GM12891 (cell line): ENCODE results near the gene CXCR5.

Experiments used
- DNase-seq: peaks from one replicate; pipeline ENCODE4 v3.0.0; 2011; ENCODE audit warnings: low spot score; ENCODE audit not compliant: insufficient read length
- FAIRE-seq: peaks from 2 replicates; lab custom pipeline; 2011; peaks lifted over from hg19 to GRCh38; lab: Jason Lieb, UNC
- PAX5 ChIP-seq: IDR thresholded peaks from 2 replicates; pipeline ENCODE4 v1.6.1; 2011; ENCODE audit warnings: low read length, moderate library complexity, mild to moderate bottlenecking; ENCODE audit not compliant: insufficient read depth, severe bottlenecking
- POLR2A ChIP-seq: IDR thresholded peaks from 2 replicates; pipeline ENCODE4 v1.6.1; 2011; ENCODE audit warnings: low read depth, low read length, control low read depth
- POLR2AphosphoS5 ChIP-seq: IDR thresholded peaks from 2 replicates; pipeline ENCODE4 v1.6.1; 2011; ENCODE audit warnings: low read depth, low read length, control low read depth
- POU2F2 ChIP-seq: IDR thresholded peaks from 2 replicates; pipeline ENCODE4 v1.6.1; 2011; ENCODE audit warnings: low read depth, mild to moderate bottlenecking, control low read depth, low read length, moderate library complexity
- SPI1 ChIP-seq: IDR thresholded peaks from 2 replicates; pipeline ENCODE4 v1.6.1; 2011; ENCODE audit warnings: low read depth, low read length, control low read depth
- TAF1 ChIP-seq: IDR thresholded peaks from 2 replicates; pipeline ENCODE4 v1.6.1; 2011; ENCODE audit warnings: low read depth, low read length, control low read depth

The CXCR5 gene

DNA sequence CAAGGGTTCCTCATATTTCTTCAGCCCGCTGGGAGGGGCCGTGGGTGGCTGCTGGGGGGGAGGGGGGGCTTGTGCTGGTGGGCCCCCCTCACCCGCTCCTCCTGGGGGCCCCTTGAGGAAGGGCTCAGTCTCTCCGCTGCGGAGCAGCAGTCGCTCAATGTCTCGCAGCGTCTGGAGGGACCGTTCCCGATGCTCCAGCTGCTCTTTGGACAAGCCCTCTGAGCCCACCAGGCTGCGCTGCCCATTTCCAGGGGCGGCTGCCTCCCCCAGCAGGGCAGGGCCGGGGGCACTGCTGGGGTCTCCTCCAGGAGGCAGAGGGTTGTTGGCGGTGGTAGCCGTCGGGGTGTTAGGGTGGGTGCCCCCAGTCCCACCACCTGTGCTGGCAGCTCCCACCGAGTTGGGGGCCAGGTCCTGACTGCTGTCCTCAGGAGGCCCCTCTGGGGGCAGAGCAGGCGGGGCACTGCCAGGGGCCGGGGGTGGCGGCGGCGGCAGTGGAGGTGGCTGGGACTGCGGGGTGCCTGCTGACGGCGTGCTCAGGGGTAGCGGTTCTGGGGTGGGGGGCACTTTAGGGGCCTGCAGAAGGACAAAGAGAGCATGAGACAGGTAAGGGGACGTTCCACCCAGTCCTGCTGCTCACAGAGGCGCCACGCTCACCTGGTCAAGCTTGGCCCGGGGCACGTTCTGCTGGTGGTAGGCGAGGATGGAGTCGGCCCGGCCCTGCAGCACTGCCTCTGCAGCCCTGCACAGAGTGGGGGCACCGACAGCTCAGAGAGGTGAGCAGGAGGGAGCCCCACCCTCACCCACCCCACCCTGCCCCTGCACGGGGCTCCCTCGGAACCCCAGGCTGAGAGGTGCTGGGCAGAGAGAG lies 18.9 kb downstream of the CXCR5 start:
- TF ChIP-seq POLR2A (no peak), SPI1 (no peak), TAF1 (no peak), PAX5 (no peak), POLR2AphosphoS5 (no peak), POU2F2 (no peak)
- DNase-seq, result no peak
- no peak for FAIRE-seq

DNA sequence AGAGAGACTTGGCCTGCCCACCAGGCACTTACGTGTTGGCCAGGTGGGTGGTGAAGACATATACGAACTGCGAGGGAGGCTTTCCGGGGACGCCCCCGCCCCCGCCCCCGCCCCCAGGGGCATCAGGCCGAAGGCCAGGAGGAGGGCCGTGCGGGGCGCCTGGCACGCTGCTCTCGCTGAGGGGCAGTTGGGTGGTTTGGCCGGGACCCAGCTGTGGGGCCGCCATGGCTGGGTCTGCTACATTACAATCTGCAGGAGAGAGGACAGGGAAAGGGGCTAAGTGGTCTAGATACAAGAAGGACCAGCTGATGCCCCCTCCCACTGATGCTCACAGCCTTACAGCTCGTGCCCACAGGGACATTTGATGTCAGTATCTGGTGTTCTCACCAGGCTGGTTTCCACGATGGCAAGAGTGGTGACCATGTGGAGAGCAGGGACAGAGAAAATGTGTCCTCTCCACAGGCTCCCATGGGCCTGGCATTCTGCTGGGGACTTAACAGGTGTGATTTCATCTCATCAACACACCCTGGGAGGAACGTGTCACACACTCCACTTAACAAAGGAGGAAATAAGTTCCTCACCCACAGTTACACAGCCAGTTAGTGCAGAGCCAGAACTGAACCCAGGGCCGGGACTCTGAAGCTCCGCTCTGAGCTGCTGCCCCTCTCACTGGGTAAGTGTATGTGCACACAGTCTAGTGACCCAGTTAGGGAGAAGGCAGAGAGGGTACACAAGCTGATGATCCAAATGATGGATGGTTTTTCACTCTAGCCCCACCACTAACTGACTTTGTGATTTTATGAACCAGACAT lies 19.7 kb downstream of the CXCR5 start:
- DNase-seq (no peak), FAIRE-seq (no peak)
- TF ChIP-seq POLR2AphosphoS5 (no peak), PAX5 (no peak), TAF1 (no peak), POU2F2 (no peak), POLR2A (no peak), SPI1 (no peak)

DNA sequence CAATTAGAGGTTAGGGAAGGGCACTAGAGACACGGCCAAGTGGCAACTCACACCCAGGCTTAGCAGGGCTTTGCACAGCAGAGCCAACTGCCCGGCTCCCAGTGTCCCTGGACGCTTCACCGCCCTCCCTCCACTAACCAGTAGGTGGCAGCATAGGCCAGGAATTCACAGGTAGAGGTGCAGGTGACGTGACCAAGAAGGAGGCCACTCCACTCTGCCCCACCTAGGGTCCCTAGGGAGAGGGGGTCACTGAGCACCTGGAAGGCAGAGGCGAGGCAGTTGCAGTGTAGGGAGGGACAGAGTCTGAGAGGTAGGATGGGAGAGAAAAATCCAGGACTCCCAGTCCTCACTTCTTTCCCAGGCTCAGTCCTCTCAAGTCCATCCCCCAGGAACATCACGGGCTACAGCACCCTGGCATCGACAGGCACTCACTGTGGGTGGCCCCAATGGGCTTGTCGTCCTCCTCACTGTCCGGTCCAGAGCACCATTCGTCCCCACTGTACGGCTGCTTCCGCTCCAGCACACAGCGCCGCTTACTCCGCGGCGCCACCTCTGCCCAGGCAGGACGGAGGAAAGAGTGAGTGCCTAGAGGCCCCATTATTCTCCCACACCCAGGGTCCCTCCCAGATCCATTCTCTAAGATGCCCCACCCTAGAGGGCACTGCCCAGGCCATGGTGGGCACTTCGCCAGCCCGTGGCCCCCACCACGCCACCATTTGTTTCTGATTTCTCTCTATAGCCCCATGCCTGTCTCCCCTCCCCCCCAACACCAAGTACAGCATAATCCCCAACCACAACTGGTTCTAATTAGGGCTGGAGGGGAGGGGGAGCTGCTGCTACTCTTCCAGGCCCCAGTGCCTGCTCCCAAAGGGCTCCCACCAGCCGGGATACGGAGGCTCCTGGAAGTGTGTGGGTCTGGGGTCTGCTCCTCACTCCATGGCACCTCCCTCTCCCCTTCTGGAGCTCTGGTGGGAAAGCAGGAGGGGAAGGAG lies 23.7 kb downstream of the CXCR5 start:
- DNase-seq (peak; percentile 82), FAIRE-seq (peak; percentile 98)
- TF ChIP-seq POLR2A (no peak), TAF1 (no peak), POLR2AphosphoS5 (no peak), SPI1 (no peak), POU2F2 (no peak)

DNA sequence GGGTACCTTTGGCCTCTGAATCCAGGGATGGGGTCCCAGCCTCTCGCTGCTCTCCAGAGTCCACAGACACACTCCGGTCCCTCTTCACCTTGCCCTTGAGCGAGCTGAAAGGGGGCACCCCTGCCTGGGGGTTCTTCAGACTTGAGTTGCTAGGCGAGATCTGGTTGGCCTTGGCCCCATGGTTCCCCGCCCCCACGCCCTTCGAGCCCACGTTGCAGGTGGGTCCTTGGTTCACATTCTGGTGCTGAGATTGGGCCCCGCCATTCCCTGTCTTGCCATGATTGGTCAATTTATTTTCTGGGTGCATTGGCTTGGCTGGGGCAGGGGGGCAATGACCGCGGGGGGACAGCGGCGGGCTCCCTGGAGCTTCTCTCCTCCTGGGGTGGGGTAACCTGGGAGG lies 24.6 kb downstream of the CXCR5 start:
- DNase-seq, result no peak
- TF ChIP-seq POU2F2, result no peak
- no peak for TF ChIP-seq PAX5
- no peak for TF ChIP-seq SPI1
- TF ChIP-seq POLR2AphosphoS5, result no peak
- TF ChIP-seq TAF1, result no peak
- TF ChIP-seq POLR2A, result no peak
- FAIRE-seq, result no peak

DNA sequence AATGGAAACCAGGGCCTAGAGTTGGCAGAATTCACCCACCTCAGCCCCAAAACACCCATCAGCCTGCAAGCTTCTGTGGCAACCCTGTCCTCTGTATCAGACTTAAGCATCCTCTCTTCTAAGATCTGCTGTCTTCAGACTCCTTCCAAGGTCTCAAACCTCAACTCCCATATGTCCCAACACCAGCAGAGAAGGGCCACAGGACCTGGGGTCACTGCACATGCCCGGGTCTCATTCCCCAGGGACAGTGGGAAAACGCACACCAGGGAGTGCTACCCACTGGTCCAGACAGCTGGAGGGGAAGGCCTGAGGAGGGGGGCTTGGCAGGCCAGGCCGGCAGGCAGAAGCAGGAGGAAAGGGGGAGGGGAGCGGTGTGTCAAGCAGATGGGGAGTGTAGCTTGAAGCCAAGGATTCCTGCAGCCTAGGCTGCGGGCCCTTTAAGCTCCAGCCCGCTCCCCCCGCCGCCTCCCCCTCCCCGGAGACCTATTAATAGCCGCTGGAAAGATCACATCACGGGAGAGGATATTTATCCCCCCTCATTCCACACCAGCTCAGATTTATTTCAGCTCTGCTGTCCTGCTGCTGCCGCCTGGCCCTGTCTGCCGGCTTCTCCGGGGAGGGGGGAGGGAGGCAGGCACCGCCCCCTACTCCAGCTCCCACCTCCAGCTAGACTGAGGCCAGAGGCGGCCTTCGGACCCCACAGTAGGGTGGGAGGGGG lies 25.4 kb downstream of the CXCR5 start:
- FAIRE-seq (no peak), DNase-seq (no peak)
- TF ChIP-seq TAF1 (no peak), PAX5 (no peak), POLR2AphosphoS5 (no peak), SPI1 (no peak)

DNA sequence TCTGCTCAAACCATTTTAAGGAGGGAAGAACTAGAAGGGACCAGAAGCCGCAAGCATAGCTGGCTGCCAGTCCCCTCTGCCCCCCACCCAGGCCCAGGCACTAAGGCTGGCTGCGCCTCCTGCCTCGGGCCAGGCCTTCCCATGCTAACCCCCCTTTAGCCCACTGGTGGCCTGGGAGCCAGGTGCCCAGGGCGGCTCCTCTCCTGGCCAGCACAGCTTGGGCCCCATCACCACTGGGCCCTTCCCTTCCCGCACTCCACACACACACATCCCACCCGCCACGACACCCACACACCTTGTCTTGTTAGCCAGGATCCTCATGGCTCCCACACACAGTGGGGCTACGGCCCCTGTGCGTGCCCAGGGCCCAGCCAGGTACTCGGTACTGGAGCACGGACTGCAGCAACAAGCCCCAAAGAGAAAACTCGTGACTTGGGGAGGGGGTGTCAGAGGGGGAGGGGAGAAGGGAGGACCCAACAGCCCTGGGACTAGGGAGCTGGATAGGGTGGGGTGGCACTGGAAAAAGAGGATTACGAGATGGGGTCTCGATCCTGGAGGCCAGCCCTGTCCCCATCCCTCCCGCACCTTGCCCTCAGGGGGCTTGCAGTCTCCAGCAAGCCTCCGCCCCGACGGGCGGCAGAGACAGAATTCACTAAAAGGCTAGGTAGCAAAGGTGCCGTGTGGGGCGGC lies 26.1 kb downstream of the CXCR5 start:
- no peak for FAIRE-seq
- TF ChIP-seq SPI1, result no peak
- no peak for TF ChIP-seq POLR2A
- no peak for TF ChIP-seq POU2F2
- TF ChIP-seq POLR2AphosphoS5, result no peak
- TF ChIP-seq TAF1, result no peak
- TF ChIP-seq PAX5, result no peak
- DNase-seq, result no peak

DNA sequence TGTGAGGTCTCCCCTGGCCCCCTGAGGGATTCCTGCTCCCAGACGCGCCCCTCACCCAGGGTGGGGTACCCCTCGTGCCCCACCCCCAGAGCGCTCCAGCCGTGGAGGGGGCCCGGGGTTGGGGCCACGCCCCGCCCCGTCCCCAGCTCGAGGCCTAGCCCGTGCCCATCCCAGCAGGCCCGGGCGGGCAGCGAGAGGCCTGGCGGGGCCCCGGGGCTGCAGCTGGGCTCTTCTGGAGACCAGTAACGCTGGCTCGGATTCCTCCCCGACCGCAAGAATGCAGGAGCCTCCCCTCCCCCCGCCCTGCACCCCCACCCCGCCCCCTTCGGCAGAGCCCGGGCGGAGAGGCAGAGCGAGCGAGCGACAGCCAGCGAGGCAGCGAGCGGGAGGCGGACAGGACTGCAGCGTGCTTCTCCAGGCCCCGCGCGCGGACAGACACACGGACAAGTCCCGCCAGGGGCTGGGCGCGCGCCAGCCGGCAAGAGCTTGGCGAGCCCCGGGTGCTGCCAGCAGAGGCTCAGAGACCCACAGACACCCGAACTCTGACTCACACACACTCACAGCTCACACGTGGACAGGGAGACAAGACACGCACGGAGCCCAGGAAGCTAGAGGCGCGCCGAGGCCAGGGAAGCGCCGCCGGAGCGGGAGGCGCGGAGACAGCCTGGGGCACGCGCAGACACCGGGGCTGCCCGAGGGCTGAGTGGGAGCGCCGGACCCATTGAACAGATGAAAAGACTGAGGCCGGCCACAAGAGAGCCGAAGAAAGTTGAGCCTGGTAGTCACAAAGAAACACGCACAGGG lies 26.8 kb downstream of the CXCR5 start:
- FAIRE-seq (no peak), DNase-seq (no peak)
- TF ChIP-seq TAF1 (no peak), PAX5 (no peak)
